ENCODE measurements around the gene GC. TPM values are rescaled to one million over a fixed set of nuclear protein-coding genes. Genes with fewer than 3 reads are reported as not detected.

The GC gene
- total RNA-seq, 1 experiment from 2014 or later = 1.8 TPM

DNA sequence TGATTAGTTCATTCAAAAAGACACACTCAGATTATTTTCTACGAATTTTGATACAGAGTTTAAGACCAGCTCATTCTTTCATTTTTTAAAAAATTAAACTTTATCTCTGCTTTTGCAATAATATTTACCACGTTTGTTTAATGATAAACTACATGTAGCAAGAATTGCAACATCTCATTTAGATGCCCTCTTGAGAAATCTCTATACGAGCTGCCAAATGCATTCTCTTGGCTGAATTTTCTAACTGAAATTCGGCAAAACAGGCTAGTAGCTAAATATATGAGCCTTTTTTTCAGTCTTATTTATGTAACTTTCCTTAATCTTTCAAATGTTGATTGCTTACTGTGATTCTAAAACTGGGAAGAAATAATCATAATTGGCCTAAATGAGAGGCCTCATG is 2.1 kb upstream of the GC start:
- Histone ChIP-seq H3K9me2 (ENCODE audit: insufficient read depth) (no peaks in the 10 kb centered on the region), H3K9ac (ENCODE audit: low read length) (no peak overlapping the region), H3K27ac (ENCODE audit: low read depth, low read length) (no peak overlapping the region), H4K20me1 (ENCODE audit: insufficient read depth) (no peaks in the 10 kb centered on the region), H3K79me2 (ENCODE audit: insufficient read depth, low read length) (no peaks in the 10 kb centered on the region), H3K4me3 (replicated peaks in 1 of 2; ENCODE audit: low read depth in 1 of 2, low read length in 2 of 2) (no peak overlapping the region), H3K9me3 (ENCODE audit: control insufficient read depth in 1 of 2, insufficient read depth in 1 of 2, low read depth in 1 of 2, low read length in 2 of 2) (peaks cover 0 to 7% of the 10 kb centered on the region in 2 experiments; a peak in 1 of 4 replicates), H3K36me3 (ENCODE audit: control insufficient read depth in 1 of 2, insufficient read depth in 2 of 2, low read length in 2 of 2) (no peaks in the 10 kb centered on the region), H2AFZ (ENCODE audit: low read depth, low read length, poor library complexity, severe bottlenecking) (no peak overlapping the region), H3K27me3 (ENCODE audit: insufficient read depth, low read length) (no peaks in the 10 kb centered on the region), H3K4me1 (ENCODE audit: control insufficient read depth in 1 of 2, insufficient read depth in 2 of 2, low read length in 2 of 2) (no peaks in the 10 kb centered on the region), H3K4me2 (ENCODE audit: low read length) (no peak overlapping the region)
- intact Hi-C loops (cut with micrococcal nuclease) = no loop called here
- TF ChIP-seq SP1 (IDR thresholded peaks at IDR 0.05; ENCODE audit: low read depth) (no peak), YY1 (IDR thresholded peaks at IDR 0.05; ENCODE audit: extremely low read depth, insufficient replicate concordance, low read depth, low read length) (no peak), TCF7L2 (IDR thresholded peaks at IDR 0.05; ENCODE audit: borderline replicate concordance, extremely low read depth, insufficient read depth, insufficient read length) (no peak)
- TF ChIP-seq, protein P1, sequence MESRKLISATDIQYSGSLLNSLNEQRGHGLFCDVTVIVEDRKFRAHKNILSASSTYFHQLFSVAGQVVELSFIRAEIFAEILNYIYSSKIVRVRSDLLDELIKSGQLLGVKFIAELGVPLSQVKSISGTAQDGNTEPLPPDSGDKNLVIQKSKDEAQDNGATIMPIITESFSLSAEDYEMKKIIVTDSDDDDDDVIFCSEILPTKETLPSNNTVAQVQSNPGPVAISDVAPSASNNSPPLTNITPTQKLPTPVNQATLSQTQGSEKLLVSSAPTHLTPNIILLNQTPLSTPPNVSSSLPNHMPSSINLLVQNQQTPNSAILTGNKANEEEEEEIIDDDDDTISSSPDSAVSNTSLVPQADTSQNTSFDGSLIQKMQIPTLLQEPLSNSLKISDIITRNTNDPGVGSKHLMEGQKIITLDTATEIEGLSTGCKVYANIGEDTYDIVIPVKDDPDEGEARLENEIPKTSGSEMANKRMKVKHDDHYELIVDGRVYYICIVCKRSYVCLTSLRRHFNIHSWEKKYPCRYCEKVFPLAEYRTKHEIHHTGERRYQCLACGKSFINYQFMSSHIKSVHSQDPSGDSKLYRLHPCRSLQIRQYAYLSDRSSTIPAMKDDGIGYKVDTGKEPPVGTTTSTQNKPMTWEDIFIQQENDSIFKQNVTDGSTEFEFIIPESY (IDR thresholded peaks at IDR 0.05; ENCODE audit: extremely low read depth, insufficient replicate concordance, low read length) = no peak
- RAD21 ChIA-PET (ENCODE audit: low non-redundant PET in 1 of 2, low total read pairs in 2 of 2, uncharacterized antibody in 2 of 2, unreplicated experiment in 2 of 2) = no interaction called here
- no peak for ATAC-seq
- DNase-seq (ENCODE audit: low read depth, low spot score) = no peak
- POLR2A ChIA-PET = no interaction called here
- CTCF ChIA-PET = no interaction called here
- BruUV-seq (replicated peaks) = no TSS peak

DNA sequence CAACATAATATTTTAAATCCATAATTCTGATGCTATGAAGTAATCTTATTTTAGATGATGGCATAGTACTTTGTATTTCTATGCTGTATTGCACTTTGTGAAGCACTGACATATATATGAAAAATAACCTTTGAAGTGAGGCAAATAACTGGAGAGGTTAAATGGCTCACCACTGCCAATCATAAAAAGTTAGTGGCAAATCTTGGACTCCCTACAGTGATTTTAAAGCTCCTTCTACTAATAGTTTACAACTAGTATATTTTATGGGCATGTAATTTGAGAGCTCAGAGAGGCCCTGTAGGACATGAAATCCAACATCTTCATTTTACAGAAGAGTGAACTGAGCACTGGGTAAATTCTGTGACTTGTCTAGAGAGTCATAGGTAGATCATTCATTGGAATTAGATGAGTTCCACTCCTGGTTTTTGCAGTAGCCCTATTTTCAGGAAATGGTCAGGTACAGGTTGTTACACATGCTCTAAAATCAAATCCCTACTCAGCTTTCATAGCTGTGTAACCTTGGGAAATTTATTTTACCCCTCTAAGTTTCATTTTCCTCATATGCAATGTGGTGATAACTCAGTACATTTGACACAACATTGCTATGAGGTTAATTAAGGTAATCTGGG is 804 bp upstream of the GC start:
- H3K4me3 ChIP-seq (replicated peaks in 1 of 2; ENCODE audit: low read depth in 1 of 2, low read length in 2 of 2) = no peak overlapping the region
- no TSS peak for BruUV-seq (replicated peaks)
- no peaks in the 10 kb centered on the region for H4K20me1 ChIP-seq (ENCODE audit: insufficient read depth)
- no peaks in the 10 kb centered on the region for H3K9me2 ChIP-seq (ENCODE audit: insufficient read depth)
- no peaks in the 10 kb centered on the region for H3K36me3 ChIP-seq (ENCODE audit: control insufficient read depth in 1 of 2, insufficient read depth in 2 of 2, low read length in 2 of 2)
- ATAC-seq = no peak
- H3K4me1 ChIP-seq (ENCODE audit: control insufficient read depth in 1 of 2, insufficient read depth in 2 of 2, low read length in 2 of 2) = no peaks in the 10 kb centered on the region
- intact Hi-C loops (cut with micrococcal nuclease) = no loop called here
- CTCF ChIA-PET = no interaction called here
- H3K27me3 ChIP-seq (ENCODE audit: insufficient read depth, low read length) = no peaks in the 10 kb centered on the region
- H3K79me2 ChIP-seq (ENCODE audit: insufficient read depth, low read length) = no peaks in the 10 kb centered on the region
- peaks cover 0 to 7% of the 10 kb centered on the region in 2 experiments; a peak in 1 of 4 replicates for H3K9me3 ChIP-seq (ENCODE audit: control insufficient read depth in 1 of 2, insufficient read depth in 1 of 2, low read depth in 1 of 2, low read length in 2 of 2)
- RAD21 ChIA-PET (ENCODE audit: low non-redundant PET in 1 of 2, low total read pairs in 2 of 2, uncharacterized antibody in 2 of 2, unreplicated experiment in 2 of 2) = no interaction called here
- no peak overlapping the region for H3K27ac ChIP-seq (ENCODE audit: low read depth, low read length)
- no peak overlapping the region for H3K4me2 ChIP-seq (ENCODE audit: low read length)
- TF ChIP-seq FOSL1 (IDR thresholded peaks at IDR 0.05; ENCODE audit: low read depth) (no peak), POLR2AphosphoS5 (IDR thresholded peaks at IDR 0.05; ENCODE audit: low read depth, low read length) (no peak), YY1 (IDR thresholded peaks at IDR 0.05; ENCODE audit: extremely low read depth, insufficient replicate concordance, low read depth, low read length) (no peak), TCF7L2 (IDR thresholded peaks at IDR 0.05; ENCODE audit: borderline replicate concordance, extremely low read depth, insufficient read depth, insufficient read length) (no peak), EGR1 (IDR thresholded peaks at IDR 0.05; ENCODE audit: low read depth) (no peak)
- H3K9ac ChIP-seq (ENCODE audit: low read length) = no peak overlapping the region
- POLR2A ChIA-PET = no interaction called here
- no peak overlapping the region for H2AFZ ChIP-seq (ENCODE audit: low read depth, low read length, poor library complexity, severe bottlenecking)
- DNase-seq (ENCODE audit: low read depth, low spot score) = no peak
